HCT116 (cell line): Measurements from ENCODE around the gene PDE6D. TPM values are rescaled to one million over a fixed set of nuclear protein-coding genes. Genes with fewer than 3 reads are reported as not detected.

ENCODE experiments used
- ATAC-seq: fragments of 200-7000 bp; cut with Tn5 transposase; 2 replicates; pipeline ENCODE4 v1.9.1; 2020; ENCODE audit warnings: mild to moderate bottlenecking, moderate library complexity
- BruUV-seq: library from RNA; stranded (reverse); fragments of 400-500 nt; replicated peaks from 2 replicates; lab custom pipeline; 2021; lab: Mats Ljungman, UMichigan
- CTCF ChIA-PET: fragments of 300-600 bp; sonication (Branson Sonifier 250); formaldehyde crosslinking; loops from one replicate; lab custom pipeline; 2021; ENCODE audit warnings: antibody characterized with exemption; lab: Charles Lee
- POLR2A ChIA-PET: fragments of 300-600, 350-600 bp; sonication (Branson Sonifier 250); formaldehyde crosslinking; loops from one replicate; lab custom pipeline; 2021; ENCODE audit warnings: antibody characterized with exemption; lab: Charles Lee
- RAD21 ChIA-PET, 2 experiments: fragments of 300-600 bp; sonication (Branson Sonifier 250); formaldehyde crosslinking; loops; one replicate each; lab custom pipeline; 2023; ENCODE audit warnings: low total read pairs in 2 of 2; ENCODE audit not compliant: uncharacterized antibody in 2 of 2, unreplicated experiment in 2 of 2, low non-redundant PET in 1 of 2; lab: Charles Lee
- DNase-seq: peaks from one replicate; pipeline ENCODE4 v3.0.0-alpha.2; 2010; ENCODE audit warnings: low read depth, low spot score
- H2AFZ ChIP-seq: fragments of 200-600 bp; shearing (Covaris generic), sonication (generic); 2 replicates; pipeline ENCODE4 v1.6.1; 2017; ENCODE audit warnings: low read depth, mixed run types, mixed read lengths, antibody characterized with exemption, low read length; ENCODE audit not compliant: poor library complexity, severe bottlenecking
- H3K27ac ChIP-seq: 2 replicates; pipeline ENCODE4 v1.5.1; 2012; ENCODE audit warnings: low read depth, low read length
- H3K27me3 ChIP-seq: fragments of 200-600 bp; sonication (generic); 2 replicates; pipeline ENCODE4 v1.6.1; 2016; ENCODE audit warnings: mixed run types, low read length, mixed read lengths; ENCODE audit not compliant: insufficient read depth
- H3K36me3 ChIP-seq, 2 experiments: fragments of 200-500 bp in 1 of 2; fragments of 200-600 bp in 1 of 2; sonication (Bioruptor generic) in 1 of 2; sonication (generic) in 1 of 2; 2 replicates each; pipeline versions ENCODE4 v1.5.1 to v1.6.1; 2014 to 2016; ENCODE audit warnings: low read length in 2 of 2, inconsistent platforms in 1 of 2, mixed read lengths in 1 of 2, mixed run types in 1 of 2; ENCODE audit not compliant: insufficient read depth in 2 of 2, control insufficient read depth in 1 of 2
- H3K4me1 ChIP-seq, 2 experiments: fragments of 200-600 bp in 1 of 2; sonication (generic) in 1 of 2; 2 replicates each; pipeline versions ENCODE4 v1.5.1 to v1.6.1; 2012 to 2017; ENCODE audit warnings: low read length in 2 of 2, inconsistent platforms in 1 of 2, mild to moderate bottlenecking in 1 of 2, mixed read lengths in 1 of 2, mixed run types in 1 of 2, moderate library complexity in 1 of 2; ENCODE audit not compliant: insufficient read depth in 2 of 2, control insufficient read depth in 1 of 2
- H3K4me2 ChIP-seq: fragments of 200-600 bp; sonication (generic); 2 replicates; pipeline ENCODE4 v1.6.1; 2017; ENCODE audit warnings: mixed run types, low read length, mixed read lengths
- H3K4me3 ChIP-seq, 2 experiments: fragments of 200-600 bp in 1 of 2; sonication (generic) in 1 of 2; replicated peaks in 1 of 2; 2 replicates each; pipeline ENCODE4 v1.5.1; 2011 to 2016; ENCODE audit warnings: low read length in 2 of 2, control low read depth in 1 of 2, low read depth in 1 of 2, mild to moderate bottlenecking in 1 of 2, mixed read lengths in 1 of 2, mixed run types in 1 of 2
- H3K79me2 ChIP-seq: fragments of 200-600 bp; sonication (generic); 2 replicates; pipeline ENCODE4 v1.6.1; 2017; ENCODE audit warnings: mild to moderate bottlenecking, mixed run types, low read length, moderate library complexity, mixed read lengths; ENCODE audit not compliant: insufficient read depth
- H3K9ac ChIP-seq: fragments of 200-600 bp; sonication (generic); 2 replicates; pipeline ENCODE4 v1.6.1; 2016; ENCODE audit warnings: low read length, mixed read lengths
- H3K9me2 ChIP-seq: fragments of 200-600 bp; sonication (generic), shearing (Covaris generic); 2 replicates; pipeline ENCODE4 v1.6.1; 2017; ENCODE audit warnings: mixed run types, mild to moderate bottlenecking, moderate library complexity; ENCODE audit not compliant: insufficient read depth
- H3K9me3 ChIP-seq, 2 experiments: fragments of 200-500 bp in 1 of 2; fragments of 200-600 bp in 1 of 2; sonication (Bioruptor generic) in 1 of 2; sonication (generic) in 1 of 2; 2 replicates each; pipeline ENCODE4 v1.6.1; 2014 to 2017; ENCODE audit warnings: low read length in 2 of 2, mixed read lengths in 2 of 2, inconsistent platforms in 1 of 2, low read depth in 1 of 2, mild to moderate bottlenecking in 1 of 2, mixed run types in 1 of 2, moderate library complexity in 1 of 2; ENCODE audit not compliant: control insufficient read depth in 1 of 2, insufficient read depth in 1 of 2
- H4K20me1 ChIP-seq: fragments of 200-600 bp; sonication (generic), shearing (Covaris generic); 2 replicates; pipeline ENCODE4 v1.6.1; 2017; ENCODE audit warnings: mixed run types, mild to moderate bottlenecking, moderate library complexity; ENCODE audit not compliant: insufficient read depth
- CTCF ChIP-seq, 3 experiments: fragments of 200-600 bp in 1 of 3; sonication (generic) in 1 of 3; IDR thresholded peaks in 2 of 3; conservative IDR thresholded peaks in 1 of 3; 2 replicates each; pipeline ENCODE4 v1.5.1; 2012 to 2017; ENCODE audit warnings: low read depth in 2 of 3, low read length in 2 of 3, antibody characterized with exemption in 1 of 3, borderline replicate concordance in 1 of 3, control low read depth in 1 of 3, mild to moderate bottlenecking in 1 of 3, mixed read lengths in 1 of 3, mixed run types in 1 of 3, moderate library complexity in 1 of 3; ENCODE audit not compliant: insufficient read depth in 1 of 3
- ELF1 ChIP-seq: IDR thresholded peaks from 2 replicates; pipeline ENCODE4 v1.6.1; 2012; ENCODE audit warnings: low read depth, borderline replicate concordance
- ZBTB33 ChIP-seq: IDR thresholded peaks from 2 replicates; pipeline ENCODE4 v1.6.1; 2011; ENCODE audit warnings: mild to moderate bottlenecking, low read length, moderate library complexity; ENCODE audit not compliant: insufficient replicate concordance; ENCODE audit errors: extremely low read depth
- intact Hi-C: fragments of 100-400 bp; cut with micrococcal nuclease; formaldehyde crosslinking; loops from 2 replicates; pipeline ENCODE4 v1.10.0; 2022
- total RNA-seq: library from RNA; stranded (reverse); gene quantifications from one replicate; pipeline ENCODE4 v1.2.1, GENCODE V29; 2021; ENCODE audit not compliant: unreplicated experiment

The PDE6D gene
- total RNA-seq, 1 experiment from 2014 or later, result 26.6 TPM

DNA sequence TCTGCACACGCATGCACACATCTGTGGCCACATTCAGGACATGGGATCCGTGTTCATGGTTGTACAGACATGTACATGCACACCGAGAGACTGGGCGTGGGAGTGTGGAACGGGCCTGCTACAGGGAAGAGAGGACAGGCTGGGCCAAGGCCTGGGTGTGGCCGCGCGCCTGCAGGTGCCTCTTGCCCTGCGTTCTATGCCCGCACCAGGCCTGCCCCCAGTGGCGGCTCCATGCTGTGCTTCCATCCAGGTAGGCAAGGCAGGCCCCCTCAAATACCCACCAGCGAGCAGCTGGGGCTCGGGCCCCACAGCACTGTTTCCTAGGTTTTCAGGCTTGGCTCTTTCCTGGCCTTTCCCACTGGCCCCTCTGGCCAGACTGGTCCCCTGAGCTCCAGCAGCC, 88.2 kb downstream of the PDE6D start:
- no peaks in the 10 kb centered on the region for H3K27me3 ChIP-seq
- H3K4me1 ChIP-seq, result peaks cover 4 to 25% of the 10 kb centered on the region in 2 experiments; a peak in 3 of 4 replicates
- no peaks in the 10 kb centered on the region for H3K36me3 ChIP-seq
- DNase-seq (no peak), ATAC-seq (peak; percentile 68)
- H3K9me3 ChIP-seq, result no peaks in the 10 kb centered on the region
- no peak overlapping the region for H3K4me3 ChIP-seq
- intact Hi-C loops, result no loop called here
- ChIA-PET CTCF (interaction anchor here (1.2 kb wide), 2 partner anchors 9 to 18 kb away, joined by 3 read pairs; no protein-coding TSS in a partner anchor), RAD21 (no interaction called here), POLR2A (interaction anchor here (1.1 kb wide), 1 partner anchor 229 kb away, joined by 4 read pairs; the partner anchor contains the start of gene NCL)
- H2AFZ ChIP-seq, result no peak overlapping the region
- no peak overlapping the region for H3K4me2 ChIP-seq
- H3K9ac ChIP-seq, result no peak overlapping the region
- no TSS peak for BruUV-seq
- H3K79me2 ChIP-seq, result no peaks in the 10 kb centered on the region
- no peak overlapping the region for H3K27ac ChIP-seq
- no peaks in the 10 kb centered on the region for H4K20me1 ChIP-seq
- no peaks in the 10 kb centered on the region for H3K9me2 ChIP-seq
- TF ChIP-seq ZBTB33 (no peak), CTCF (IDR thresholded peaks at IDR 0.05 in 2 of 3, conservative IDR thresholded peaks at IDR 0.05 in 1 of 3; ENCODE audit: borderline replicate concordance in 1 of 3, insufficient read depth in 1 of 3, low read depth in 2 of 3, low read length in 2 of 3) (peak in 2 of 3 experiments; percentile 36 to 39; a peak in 3 of 6 replicates), ELF1 (no peak)
